AG04450 (cell line): Measurements from ENCODE around the gene PKN1. TPM values are rescaled to one million over a fixed set of nuclear protein-coding genes. Genes with fewer than 3 reads are reported as not detected.
A peak's percentile ranks its signal among the peaks of the same experiment; 100 is the strongest.

Experiments
- CTCF ChIA-PET: fragments of 300-600, 350-600 bp; formaldehyde crosslinking; extraction: SDS; loops from one replicate; lab custom pipeline; 2022; ENCODE audit warnings: antibody characterized with exemption, inconsistent platforms; lab: Charles Lee
- POLR2A ChIA-PET: fragments of 350-600 bp; formaldehyde crosslinking; extraction: SDS; loops from one replicate; lab custom pipeline; 2021; ENCODE audit warnings: antibody characterized with exemption, inconsistent platforms; lab: Yijun Ruan, JAX
- DNase-seq: peaks from one replicate; pipeline ENCODE4 v3.0.0-alpha.2; 2011; ENCODE audit warnings: low read depth, low spot score
- H3K27ac ChIP-seq: one replicate; pipeline ENCODE4 v1.5.1; 2012; ENCODE audit warnings: low read depth, low read length, control low read depth
- H3K27me3 ChIP-seq: one replicate; pipeline ENCODE4 v1.6.0; 2012; ENCODE audit warnings: low read length; ENCODE audit not compliant: control insufficient read depth, insufficient read depth
- H3K4me3 ChIP-seq: 2 replicates; pipeline ENCODE4 v1.5.1; 2011; ENCODE audit warnings: mild to moderate bottlenecking, low read depth, low read length, control low read depth
- H3K9me3 ChIP-seq: 2 replicates; pipeline ENCODE4 v1.5.1; 2012; ENCODE audit warnings: low read length; ENCODE audit not compliant: control insufficient read depth, insufficient read depth
- CTCF ChIP-seq: IDR thresholded peaks from 2 replicates; pipeline ENCODE4 v1.5.1; 2011; ENCODE audit warnings: low read depth, low read length, control low read depth, inconsistent platforms
- polyA plus RNA-seq: library from polyadenylated mRNA; depleted of rRNA; stranded (reverse); fragments of >200 nt; gene quantifications from 2 replicates; pipeline ENCODE4 v1.2.3, GENCODE V29; 2011; rRNA removed
- small RNA-seq: library from RNA; depleted of rRNA; stranded (forward); fragments of <200 nt; gene quantifications from one replicate; pipeline ENCODE3, GENCODE V24; 2012; ENCODE audit warnings: low read depth; ENCODE audit not compliant: insufficient read length

PKN1 gene
- polyA plus RNA-seq, 1 experiment: 37.5 TPM

GRCh38 chr19:14520543-14520942, 87.4 kb downstream of the PKN1 start:
- Histone ChIP-seq H3K27ac (peak overlapping the region; percentile 70), H3K4me3 (no peak overlapping the region), H3K9me3 (no peaks in the 10 kb centered on the region; the same call in 1 of the 2 replicates), H3K27me3 (no peaks in the 10 kb centered on the region)
- ChIA-PET CTCF (interaction anchor here (1.6 kb wide), 1 partner anchor 40 kb away, joined by 3 read pairs; no protein-coding TSS in a partner anchor), POLR2A (interaction anchor here (0.6 kb wide), 1 partner anchor 11 kb away, joined by 3 read pairs; no protein-coding TSS in a partner anchor)
- no peak for TF ChIP-seq CTCF
- DNase-seq: no peak

Small RNA genes lying within 50 kb of the gene (small RNA-seq; reads per million reads assigned to genes)
- not detected for gene SNRPGP15

Other genes starting within 250 kb of the PKN1 start
- gene ADGRL1, start 227.1 kb upstream of the PKN1 start, polyA plus RNA-seq: 2.0 and 2.9 TPM in 2 replicates
- 19.5 and 21.9 TPM in 2 replicates for gene ADGRE5, start 51.9 kb upstream of the PKN1 start, polyA plus RNA-seq
- gene DDX39A, start 14.0 kb upstream of the PKN1 start, polyA plus RNA-seq: 25.7 and 33.7 TPM in 2 replicates
- gene PTGER1, start 42.0 kb downstream of the PKN1 start, polyA plus RNA-seq: 0.72 and 1.0 TPM in 2 replicates
- gene GIPC1, start 62.8 kb downstream of the PKN1 start, polyA plus RNA-seq: 47.4 and 59.8 TPM in 2 replicates
- 80.6 and 88.3 TPM in 2 replicates for gene DNAJB1, start 85.1 kb downstream of the PKN1 start, polyA plus RNA-seq
- 59.6 and 70.2 TPM in 2 replicates for gene TECR, start 96.3 kb downstream of the PKN1 start, polyA plus RNA-seq
- 97.3 and 164 TPM in 2 replicates for gene NDUFB7, start 138.8 kb downstream of the PKN1 start, polyA plus RNA-seq
- gene CLEC17A, start 149.8 kb downstream of the PKN1 start, polyA plus RNA-seq: not detected in 2 replicates
- gene ADGRE3, start 241.5 kb downstream of the PKN1 start, polyA plus RNA-seq: not detected in 2 replicates